Lung (tissue), 12 donors: Measurements from ENCODE around the gene FAM13C. TPM values are rescaled to one million over a fixed set of nuclear protein-coding genes. Genes with fewer than 3 reads are reported as not detected.

Experiments used
- ATAC-seq: fragments of 200-7000 bp; cut with Tn5 transposase; one replicate; pipeline ENCODE4 v1.9.1; 2020; ENCODE audit warnings: moderate number of reproducible peaks; ENCODE audit not compliant: insufficient read depth, low FRiP score
- DNase-seq, 3 donors: peaks; one replicate each; pipeline ENCODE4 v3.0.0-alpha.2; 2013 to 2017
- H3K27ac ChIP-seq, 2 donors: one replicate each; pipeline ENCODE4 v1.5.1; 2013; ENCODE audit warnings: mild to moderate bottlenecking in 2 of 2, moderate library complexity in 2 of 2, control low read depth in 1 of 2, inconsistent platforms in 1 of 2, low read depth in 1 of 2, low read length in 1 of 2
- H3K27me3 ChIP-seq, 3 donors: one replicate each; pipeline ENCODE4 v1.5.1; 2013; ENCODE audit warnings: low read length in 2 of 3; ENCODE audit not compliant: control insufficient read depth in 3 of 3, insufficient read depth in 3 of 3
- H3K36me3 ChIP-seq, 4 donors: one replicate each; pipeline ENCODE4 v1.5.1; 2013; ENCODE audit warnings: low read length in 4 of 4, mild to moderate bottlenecking in 1 of 4, moderate library complexity in 1 of 4; ENCODE audit not compliant: control insufficient read depth in 4 of 4, insufficient read depth in 4 of 4
- H3K4me1 ChIP-seq, 5 donors: one replicate each; pipeline ENCODE4 v1.5.1; 2013; ENCODE audit warnings: low read length in 5 of 5, mild to moderate bottlenecking in 2 of 5, moderate library complexity in 1 of 5; ENCODE audit not compliant: control insufficient read depth in 5 of 5, insufficient read depth in 5 of 5
- H3K4me3 ChIP-seq: one replicate; pipeline ENCODE4 v1.5.1; 2013; ENCODE audit warnings: mild to moderate bottlenecking, control low read depth, moderate library complexity
- H3K9ac ChIP-seq, 2 donors: one replicate each; pipeline ENCODE4 v1.5.1; 2013; ENCODE audit warnings: low read length in 2 of 2, control low read depth in 1 of 2; ENCODE audit not compliant: insufficient read depth in 1 of 2
- H3K9me3 ChIP-seq, 4 donors: one replicate each; pipeline ENCODE4 v1.5.1; 2013; ENCODE audit warnings: low read length in 3 of 4, mild to moderate bottlenecking in 1 of 4, moderate library complexity in 1 of 4; ENCODE audit not compliant: control insufficient read depth in 4 of 4, insufficient read depth in 3 of 4
- WGBS, 2 donors: extraction: QIAGEN DNeasy Blood & Tissue Kit; methylation state at CpG; one replicate each; pipeline ENCODE4 v1.1.7; 2013; 5-methylcytosine and 5-hydroxymethylcytosine counted together
- polyA plus RNA-seq, 2 donors: library from polyadenylated mRNA; stranded (reverse); fragments of 200-250 nt; gene quantifications; one replicate each; pipeline ENCODE4 v1.2.1, GENCODE V29; 2013
- total RNA-seq, 2 donors: library from RNA; depleted of rRNA in 1 of 2; stranded (reverse); fragments of >200 nt in 1 of 2; gene quantifications; one replicate each; pipeline ENCODE4 v1.2.1, GENCODE V29; 2014 to 2021
- TF ChIP-seq, protein P1 (sequence below): IDR thresholded peaks from 2 replicates; pipeline ENCODE4 v1.5.1; 2012; ENCODE audit warnings: mild to moderate bottlenecking; ENCODE audit errors: control extremely low read depth, extremely low read depth
- donor health status: control.
- donor health status: control.
- donor health status: Bipolar disorder and iron deficiency.
- donor health status: healthy.
- donor health status: DM: yes; HTN: yes; CAD: no.

Gene FAM13C
- total and polyA plus RNA-seq, 4 donors = 1.2 to 59.0 (median 6.2) TPM

DNA sequence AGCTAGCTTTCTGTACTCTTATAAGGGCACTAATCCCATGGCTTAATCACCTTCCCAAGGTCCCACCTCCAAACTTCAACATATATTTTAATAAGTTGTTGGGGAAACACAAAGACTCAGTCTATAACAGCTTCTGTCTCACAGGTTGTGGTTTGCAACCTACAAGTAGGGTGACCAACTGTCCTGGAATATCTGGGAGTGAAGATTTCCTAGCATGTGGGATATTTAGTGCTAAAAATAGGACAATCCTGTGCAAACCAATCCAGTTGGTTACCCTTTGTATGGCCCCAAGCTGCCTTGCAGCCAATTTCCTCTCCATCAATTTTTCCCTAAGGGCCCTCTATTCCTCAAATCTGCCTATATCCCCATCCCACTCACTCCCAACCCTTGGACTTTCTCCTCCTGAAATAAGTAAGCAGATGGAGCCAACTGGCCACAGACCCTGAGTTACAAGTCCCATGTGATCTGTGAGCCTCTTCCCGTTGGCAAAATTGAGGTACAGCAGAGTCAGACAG, 82.3 kb downstream of the FAM13C start:
- Histone ChIP-seq H3K27ac (no peak overlapping the region), H3K9me3 (no peaks in the 10 kb centered on the region), H3K27me3 (no peaks in the 10 kb centered on the region), H3K4me3 (no peak overlapping the region), H3K4me1 (peaks cover 0 to 17% (median 7%) of the 10 kb centered on the region in 5 donors), H3K9ac (no peak overlapping the region), H3K36me3 (no peaks in the 10 kb centered on the region)
- ATAC-seq (no peak), DNase-seq (no peak)
- WGBS, 2 donors = 85 to 93% methylated on average over 1 of the region's 1 CpG
- TF ChIP-seq, protein P1, sequence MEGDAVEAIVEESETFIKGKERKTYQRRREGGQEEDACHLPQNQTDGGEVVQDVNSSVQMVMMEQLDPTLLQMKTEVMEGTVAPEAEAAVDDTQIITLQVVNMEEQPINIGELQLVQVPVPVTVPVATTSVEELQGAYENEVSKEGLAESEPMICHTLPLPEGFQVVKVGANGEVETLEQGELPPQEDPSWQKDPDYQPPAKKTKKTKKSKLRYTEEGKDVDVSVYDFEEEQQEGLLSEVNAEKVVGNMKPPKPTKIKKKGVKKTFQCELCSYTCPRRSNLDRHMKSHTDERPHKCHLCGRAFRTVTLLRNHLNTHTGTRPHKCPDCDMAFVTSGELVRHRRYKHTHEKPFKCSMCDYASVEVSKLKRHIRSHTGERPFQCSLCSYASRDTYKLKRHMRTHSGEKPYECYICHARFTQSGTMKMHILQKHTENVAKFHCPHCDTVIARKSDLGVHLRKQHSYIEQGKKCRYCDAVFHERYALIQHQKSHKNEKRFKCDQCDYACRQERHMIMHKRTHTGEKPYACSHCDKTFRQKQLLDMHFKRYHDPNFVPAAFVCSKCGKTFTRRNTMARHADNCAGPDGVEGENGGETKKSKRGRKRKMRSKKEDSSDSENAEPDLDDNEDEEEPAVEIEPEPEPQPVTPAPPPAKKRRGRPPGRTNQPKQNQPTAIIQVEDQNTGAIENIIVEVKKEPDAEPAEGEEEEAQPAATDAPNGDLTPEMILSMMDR = no peak

DNA sequence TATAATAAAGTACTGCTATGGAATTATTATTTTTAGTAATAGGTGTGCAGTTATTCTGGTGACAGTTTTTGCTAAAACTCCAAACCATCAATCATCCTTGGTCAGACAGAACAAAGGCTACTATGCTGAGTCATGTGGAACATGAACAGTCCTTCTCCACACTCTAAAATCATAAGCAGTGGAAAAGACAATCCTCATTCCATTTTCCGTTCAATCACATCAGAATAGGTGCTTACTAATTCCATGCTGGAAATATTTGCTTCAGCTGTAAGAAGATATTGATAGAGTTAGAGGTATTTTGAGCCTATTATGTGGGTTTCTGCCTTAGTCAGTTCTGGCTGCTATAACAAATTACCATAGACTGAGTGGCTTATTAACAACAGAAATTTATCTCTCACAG, 82.9 kb downstream of the FAM13C start:
- Histone ChIP-seq H3K9ac (no peak overlapping the region), H3K9me3 (no peaks in the 10 kb centered on the region), H3K36me3 (no peaks in the 10 kb centered on the region), H3K4me3 (no peak overlapping the region), H3K4me1 (peaks cover 0 to 15% (median 7%) of the 10 kb centered on the region in 5 donors), H3K27ac (no peak overlapping the region), H3K27me3 (no peaks in the 10 kb centered on the region)
- TF ChIP-seq, protein P1 = no peak
- no peak for ATAC-seq
- WGBS, 2 donors = 93 to 95% methylated on average over 1 of the region's 1 CpG
- DNase-seq = no peak

DNA sequence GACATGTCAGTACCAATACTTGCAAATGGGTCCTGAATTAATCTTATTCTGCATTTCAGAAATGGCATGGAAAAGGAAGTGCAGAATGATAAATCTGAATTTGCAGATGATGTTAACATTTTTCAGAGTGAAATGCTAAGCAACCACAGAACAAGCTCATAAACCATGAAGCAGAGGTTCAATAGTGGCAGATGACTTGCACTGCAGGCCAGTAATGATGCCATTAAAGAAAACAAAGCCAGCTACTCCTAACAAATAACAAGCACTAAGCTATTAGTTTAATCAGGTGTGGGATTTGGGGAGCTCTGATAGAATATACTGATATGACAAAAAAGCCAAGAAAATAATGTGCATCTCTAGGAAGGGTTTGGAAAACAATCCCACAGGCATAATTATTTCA, 85.4 kb downstream of the FAM13C start:
- ATAC-seq (no peak), DNase-seq (no peak)
- Histone ChIP-seq H3K9ac (no peak overlapping the region), H3K27me3 (no peaks in the 10 kb centered on the region), H3K9me3 (no peaks in the 10 kb centered on the region), H3K4me1 (peaks cover 0 to 23% (median 1%) of the 10 kb centered on the region in 5 donors), H3K36me3 (no peaks in the 10 kb centered on the region), H3K4me3 (no peak overlapping the region), H3K27ac (no peak overlapping the region)
- TF ChIP-seq, protein P1 = no peak

DNA sequence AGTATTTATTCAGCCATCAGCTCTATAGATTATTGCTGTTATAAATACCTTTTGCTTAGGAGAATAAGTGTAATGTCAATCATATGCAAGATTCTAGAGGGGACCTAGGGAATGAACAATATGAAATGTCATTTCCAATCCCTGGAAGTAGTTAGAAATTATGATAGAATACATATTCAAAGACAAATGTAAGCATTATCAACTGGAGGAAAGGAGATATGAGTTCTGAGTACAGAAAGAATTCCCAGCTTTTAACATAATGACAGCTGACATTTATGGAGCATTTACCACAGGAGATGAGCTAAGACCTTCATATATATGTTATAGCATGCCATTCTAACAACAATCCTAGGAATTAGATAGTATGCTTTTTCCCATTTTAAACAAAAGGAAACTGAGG, 86.2 kb downstream of the FAM13C start:
- no peaks in the 10 kb centered on the region for H3K27me3 ChIP-seq
- H3K27ac ChIP-seq = no peak overlapping the region
- no peak overlapping the region for H3K9ac ChIP-seq
- H3K9me3 ChIP-seq = no peaks in the 10 kb centered on the region
- DNase-seq (no peak), ATAC-seq (no peak)
- peaks cover 0 to 30% (median 4%) of the 10 kb centered on the region in 5 donors for H3K4me1 ChIP-seq
- TF ChIP-seq, protein P1 = no peak
- no peak overlapping the region for H3K4me3 ChIP-seq
- no peaks in the 10 kb centered on the region for H3K36me3 ChIP-seq
